Stimulated activated memory B cell treated with anti-CD40 and anti-IgM and Interleukin-4, amounts not matched to agents 10 μg/mL and 1 μg/mL and 100 μg/mL, for 72 hours (primary cell): ENCODE measurements around the gene ITGB1BP2.
"Not testable (repeated sequence)": the region's sequence is repeated elsewhere in the genome, so short reads cannot be mapped to it uniquely, and the experiment has no call there.

ENCODE experiments used
- ATAC-seq: fragments of 150-1000 bp; cut with Tn5 transposase; 2 replicates; pipeline ENCODE4 v1.10.0; 2021
- H3K27ac Mint-ChIP-seq: one replicate; pipeline ENCODE4 v1.8.0; 2022; ENCODE audit warnings: mild to moderate bottlenecking, mixed read lengths
- H3K27me3 Mint-ChIP-seq: one replicate; pipeline ENCODE4 v1.8.0; 2022; ENCODE audit warnings: mixed read lengths
- H3K36me3 Mint-ChIP-seq: one replicate; pipeline ENCODE4 v1.8.0; 2022; ENCODE audit warnings: mixed read lengths
- H3K4me1 Mint-ChIP-seq: one replicate; pipeline ENCODE4 v1.8.0; 2022; ENCODE audit warnings: mixed read lengths
- H3K4me3 Mint-ChIP-seq: one replicate; pipeline ENCODE4 v1.8.0; 2022; ENCODE audit warnings: mild to moderate bottlenecking, moderate library complexity, mixed read lengths
- H3K9me3 Mint-ChIP-seq: one replicate; pipeline ENCODE4 v1.8.0; 2022; ENCODE audit warnings: mixed read lengths

ITGB1BP2 gene

DNA sequence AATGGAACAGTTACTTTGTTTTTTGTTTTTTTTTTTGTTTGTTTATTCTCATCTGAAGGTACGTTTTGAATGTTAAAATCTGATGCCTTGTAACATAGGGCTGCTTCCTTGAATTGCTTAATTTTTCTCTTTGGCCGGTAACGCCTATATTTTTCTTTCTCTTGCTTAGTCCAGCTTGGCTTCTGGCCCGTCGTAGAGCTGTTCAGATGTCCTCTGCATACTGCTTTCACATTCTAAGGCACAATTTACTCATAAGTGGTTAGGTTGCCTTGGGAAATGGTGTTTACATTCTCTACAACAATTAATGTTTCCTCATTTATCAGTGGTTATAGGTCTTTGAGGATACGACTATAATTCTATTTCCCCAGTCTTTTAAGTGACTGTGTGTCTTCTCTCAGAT lies 10.2 kb upstream of the ITGB1BP2 start:
- Mint-ChIP-seq H3K9me3 (no peaks in the 10 kb centered on the region), H3K4me3 (no peak overlapping the region), H3K27me3 (no peaks in the 10 kb centered on the region), H3K4me1 (peaks cover 7% of the 10 kb centered on the region), H3K36me3 (peaks cover 12% of the 10 kb centered on the region), H3K27ac (no peak overlapping the region)
- no peak for ATAC-seq

DNA sequence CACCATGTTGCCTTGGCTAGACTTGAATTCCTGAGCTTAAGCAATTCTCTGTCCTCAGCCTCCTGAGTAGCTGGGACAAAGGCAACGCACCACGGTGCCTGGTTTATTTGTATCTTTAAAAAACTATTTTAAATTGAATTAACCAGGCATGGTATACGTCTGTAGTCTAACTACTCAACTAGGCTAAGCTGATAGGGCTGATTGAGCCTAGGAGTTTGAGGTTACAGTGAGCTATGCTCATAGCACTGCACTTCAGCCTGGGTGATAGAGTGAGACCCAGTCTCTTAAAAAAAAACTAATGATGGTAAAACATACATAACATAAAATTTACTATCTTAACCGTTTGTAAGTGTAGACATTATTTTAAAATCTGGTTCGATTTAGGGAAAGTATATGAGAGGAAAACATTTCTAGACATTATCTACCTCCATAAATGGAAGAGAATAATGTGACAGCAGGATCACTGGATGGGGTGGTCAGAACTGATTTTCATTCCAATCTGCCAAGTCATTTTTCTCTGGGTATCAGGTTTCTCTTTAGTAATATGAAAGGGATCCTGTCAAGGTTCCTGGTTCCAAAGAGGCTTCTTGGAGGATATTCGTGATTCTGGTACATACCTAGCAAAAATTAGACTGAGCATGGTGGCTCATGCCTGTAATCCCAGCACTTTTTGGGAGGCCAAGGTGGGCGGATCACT lies 8.7 kb upstream of the ITGB1BP2 start:
- H3K27ac Mint-ChIP-seq = no peak overlapping the region
- no peak overlapping the region for H3K4me3 Mint-ChIP-seq
- no peak for ATAC-seq
- no peaks in the 10 kb centered on the region for H3K9me3 Mint-ChIP-seq
- H3K27me3 Mint-ChIP-seq = no peaks in the 10 kb centered on the region
- H3K36me3 Mint-ChIP-seq = peaks cover 25% of the 10 kb centered on the region
- peaks cover 7% of the 10 kb centered on the region for H3K4me1 Mint-ChIP-seq

DNA sequence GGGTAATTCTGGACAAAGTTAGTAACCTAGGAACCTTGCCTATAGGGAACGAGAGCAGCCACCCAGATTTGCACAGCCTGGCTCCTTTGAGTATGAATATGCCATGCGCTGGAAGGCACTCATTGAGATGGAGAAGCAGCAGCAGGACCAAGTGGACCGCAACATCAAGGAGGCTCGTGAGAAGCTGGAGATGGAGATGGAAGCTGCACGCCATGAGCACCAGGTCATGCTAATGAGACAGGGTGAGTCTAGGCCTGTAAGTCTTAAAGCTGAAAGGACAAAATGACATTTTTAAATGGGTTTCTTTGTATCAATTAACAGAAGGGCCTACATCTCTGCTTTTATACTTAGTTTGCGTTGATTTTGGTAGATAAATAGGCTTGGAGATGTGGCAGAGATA lies 4.7 kb upstream of the ITGB1BP2 start:
- ATAC-seq = no peak
- H3K27ac Mint-ChIP-seq = no peak overlapping the region
- no peaks in the 10 kb centered on the region for H3K9me3 Mint-ChIP-seq
- peaks cover 40% of the 10 kb centered on the region for H3K36me3 Mint-ChIP-seq
- H3K27me3 Mint-ChIP-seq = no peaks in the 10 kb centered on the region
- no peak overlapping the region for H3K4me3 Mint-ChIP-seq
- H3K4me1 Mint-ChIP-seq = no peaks in the 10 kb centered on the region

DNA sequence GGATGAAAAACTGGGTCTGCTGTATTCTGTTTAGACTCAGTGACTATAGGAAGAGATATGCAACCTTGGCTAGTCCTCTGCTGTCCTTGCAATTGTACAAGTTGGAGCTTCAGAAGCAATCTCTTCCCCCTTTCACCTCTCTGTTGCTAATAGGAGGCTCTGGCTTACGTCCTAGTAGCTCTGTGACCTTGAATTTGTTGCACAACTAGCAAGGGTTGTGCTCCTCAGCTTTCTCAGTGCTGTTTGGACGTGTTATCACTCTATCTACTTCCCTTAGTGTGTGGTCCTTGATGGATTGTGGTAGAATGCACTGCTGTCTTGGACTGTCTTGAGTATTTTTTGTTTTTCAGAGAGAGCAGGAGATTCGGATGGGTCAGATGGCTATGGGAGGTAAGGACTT lies 3.4 kb upstream of the ITGB1BP2 start:
- H3K4me1 Mint-ChIP-seq = peaks cover 7% of the 10 kb centered on the region
- H3K27me3 Mint-ChIP-seq = no peaks in the 10 kb centered on the region
- H3K27ac Mint-ChIP-seq = no peak overlapping the region
- H3K4me3 Mint-ChIP-seq = no peak overlapping the region
- H3K9me3 Mint-ChIP-seq = no peaks in the 10 kb centered on the region
- peaks cover 40% of the 10 kb centered on the region for H3K36me3 Mint-ChIP-seq
- no peak for ATAC-seq

- not testable (repeated sequence) for H3K9me3 Mint-ChIP-seq, ATAC-seq, H3K27ac Mint-ChIP-seq, H3K27me3 Mint-ChIP-seq, H3K4me3 Mint-ChIP-seq, H3K4me1 Mint-ChIP-seq
- H3K36me3 Mint-ChIP-seq = peaks cover 47% of the 10 kb centered on the region
Measured at GRCh38 chrX:71300064-71300463, 1.5 kb upstream of the ITGB1BP2 start.

DNA sequence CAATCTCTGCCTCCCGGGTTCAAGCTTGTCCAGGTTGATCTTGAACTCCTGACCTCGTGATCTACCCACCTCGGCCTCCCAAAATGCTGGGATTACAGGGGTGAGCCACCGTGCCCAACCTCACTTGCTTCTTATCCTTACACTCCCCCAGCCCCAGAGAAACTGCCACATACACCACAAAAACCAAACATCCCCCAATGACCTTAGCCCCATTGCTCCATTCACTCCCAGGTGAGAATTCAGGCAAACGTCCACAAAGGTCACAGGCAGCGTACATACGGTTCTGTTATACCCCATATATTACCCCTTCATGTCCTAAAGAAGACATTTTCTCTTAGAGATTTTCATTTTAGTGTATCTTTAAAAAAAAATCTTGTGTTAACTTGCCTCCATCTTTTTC lies 1.1 kb upstream of the ITGB1BP2 start:
- H3K27ac Mint-ChIP-seq, H3K27me3 Mint-ChIP-seq, H3K9me3 Mint-ChIP-seq, H3K4me1 Mint-ChIP-seq, ATAC-seq, H3K4me3 Mint-ChIP-seq: not testable (repeated sequence)
- H3K36me3 Mint-ChIP-seq = peaks cover 48% of the 10 kb centered on the region

- no peaks in the 10 kb centered on the region for H3K9me3 Mint-ChIP-seq
- no peak for ATAC-seq
- no peak overlapping the region for H3K27ac Mint-ChIP-seq
Measured at GRCh38 chrX:71302461-71303213, 1.1 kb downstream of the ITGB1BP2 start.

GRCh38 chrX:71304561-71304960 lies 3.0 kb downstream of the ITGB1BP2 start:
- Mint-ChIP-seq H3K36me3 (peaks cover 26% of the 10 kb centered on the region), H3K27me3 (no peaks in the 10 kb centered on the region)
- ATAC-seq = no peak

More at GRCh38 chrX:71302461-71303213, 1.1 kb downstream of the ITGB1BP2 start:
- Mint-ChIP-seq H3K4me1 (peaks cover 7% of the 10 kb centered on the region), H3K27me3 (no peaks in the 10 kb centered on the region), H3K4me3 (no peak overlapping the region), H3K36me3 (peaks cover 37% of the 10 kb centered on the region)

DNA sequence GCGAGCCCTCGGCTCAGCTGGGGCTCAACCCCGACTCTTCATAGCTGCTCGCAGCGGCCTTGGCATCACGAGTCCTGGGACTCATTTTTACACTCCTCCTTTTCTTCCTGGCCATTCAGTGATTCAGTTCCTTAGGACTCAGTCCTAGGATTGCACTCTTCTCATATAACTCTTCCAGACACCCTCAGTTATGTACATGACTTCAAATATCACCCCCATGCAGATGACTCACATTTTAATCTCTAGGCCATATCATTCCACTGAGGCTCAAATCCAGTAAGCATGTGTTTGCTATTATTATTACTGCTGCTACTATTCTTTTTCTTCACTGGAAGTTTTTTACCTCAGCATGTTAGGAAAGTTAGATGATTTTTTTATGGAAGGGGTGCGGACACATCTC lies 14.4 kb downstream of the ITGB1BP2 start:
- Mint-ChIP-seq H3K9me3 (no peaks in the 10 kb centered on the region), H3K36me3 (peaks cover 17% of the 10 kb centered on the region), H3K27ac (no peak overlapping the region)

More at GRCh38 chrX:71304561-71304960, 3.0 kb downstream of the ITGB1BP2 start:
- H3K4me1 Mint-ChIP-seq = peaks cover 7% of the 10 kb centered on the region
- H3K9me3 Mint-ChIP-seq = no peaks in the 10 kb centered on the region
- no peak overlapping the region for H3K4me3 Mint-ChIP-seq
- H3K27ac Mint-ChIP-seq = no peak overlapping the region

GRCh38 chrX:71316959-71317358 lies 15.4 kb downstream of the ITGB1BP2 start:
- H3K27me3 Mint-ChIP-seq, H3K4me1 Mint-ChIP-seq: not testable (repeated sequence)

More for the DNA sequence above, 14.4 kb downstream of the ITGB1BP2 start:
- no peak for ATAC-seq
- H3K27me3 Mint-ChIP-seq = no peaks in the 10 kb centered on the region
- H3K4me1 Mint-ChIP-seq = peaks cover 7% of the 10 kb centered on the region
- no peak overlapping the region for H3K4me3 Mint-ChIP-seq

GRCh38 chrX:71320126-71320525 lies 18.6 kb downstream of the ITGB1BP2 start:
- no peak for ATAC-seq
- no peaks in the 10 kb centered on the region for H3K9me3 Mint-ChIP-seq
- no peak overlapping the region for H3K27ac Mint-ChIP-seq
- H3K36me3 Mint-ChIP-seq = peaks cover 9% of the 10 kb centered on the region
- H3K27me3 Mint-ChIP-seq = no peaks in the 10 kb centered on the region
- H3K4me1 Mint-ChIP-seq = peaks cover 3% of the 10 kb centered on the region
- no peak overlapping the region for H3K4me3 Mint-ChIP-seq

More at GRCh38 chrX:71316959-71317358, 15.4 kb downstream of the ITGB1BP2 start:
- not testable (repeated sequence) for H3K27ac Mint-ChIP-seq, ATAC-seq, H3K9me3 Mint-ChIP-seq, H3K4me3 Mint-ChIP-seq
- peaks cover 13% of the 10 kb centered on the region for H3K36me3 Mint-ChIP-seq

GRCh38 chrX:71321731-71322130 lies 20.2 kb downstream of the ITGB1BP2 start:
- Mint-ChIP-seq H3K27ac (no peak overlapping the region), H3K27me3 (no peaks in the 10 kb centered on the region), H3K4me1 (no peaks in the 10 kb centered on the region), H3K4me3 (no peak overlapping the region), H3K36me3 (peaks cover 9% of the 10 kb centered on the region), H3K9me3 (no peaks in the 10 kb centered on the region)
- ATAC-seq = no peak

DNA sequence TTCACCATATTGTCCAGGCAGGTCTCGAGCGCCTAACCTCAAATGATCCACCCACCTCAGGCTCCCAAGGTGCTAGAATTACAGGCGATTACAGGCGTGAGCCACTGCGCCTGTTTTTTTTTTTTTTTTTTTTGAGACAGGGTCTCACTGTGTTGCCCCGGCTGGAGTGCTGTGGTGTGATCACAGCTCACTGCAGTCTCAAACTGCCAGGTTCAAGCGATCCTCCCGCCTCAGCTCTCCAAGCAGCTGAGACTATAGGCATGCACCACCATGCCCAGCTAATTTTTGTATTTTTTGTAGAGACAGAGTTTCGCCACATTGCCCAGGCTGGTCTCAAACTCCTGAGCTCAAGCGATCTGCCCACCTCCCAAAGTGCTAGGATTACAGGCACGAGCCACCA lies 22.9 kb downstream of the ITGB1BP2 start:
- H3K36me3 Mint-ChIP-seq = peaks cover 17% of the 10 kb centered on the region
- H3K27me3 Mint-ChIP-seq, H3K27ac Mint-ChIP-seq: not testable (repeated sequence)

DNA sequence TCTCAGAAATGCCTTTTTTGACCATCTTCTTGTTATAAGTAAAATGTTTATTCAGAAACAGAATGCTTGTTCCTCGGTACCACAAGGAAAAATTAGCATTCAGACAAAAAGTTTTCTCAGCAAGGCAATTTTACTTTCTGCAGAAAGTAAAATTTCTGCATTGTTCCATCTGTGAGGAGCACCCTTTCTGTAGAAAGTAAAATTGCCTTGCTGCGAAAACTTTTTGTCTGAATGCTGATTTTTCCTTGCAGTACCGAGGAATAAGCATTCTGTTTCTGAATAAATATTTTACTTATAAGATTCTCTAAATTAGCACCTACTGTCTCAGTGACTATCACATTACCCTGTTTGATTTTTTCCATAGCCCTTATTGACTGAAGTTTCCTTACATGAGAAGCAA lies 24.8 kb downstream of the ITGB1BP2 start:
- H3K27ac Mint-ChIP-seq = no peak overlapping the region
- H3K4me1 Mint-ChIP-seq = no peaks in the 10 kb centered on the region
- no peak overlapping the region for H3K4me3 Mint-ChIP-seq
- no peaks in the 10 kb centered on the region for H3K27me3 Mint-ChIP-seq
- ATAC-seq = no peak
- peaks cover 3% of the 10 kb centered on the region for H3K9me3 Mint-ChIP-seq
- H3K36me3 Mint-ChIP-seq = peaks cover 17% of the 10 kb centered on the region

More for the DNA sequence above, 22.9 kb downstream of the ITGB1BP2 start:
- not testable (repeated sequence) for H3K9me3 Mint-ChIP-seq, H3K4me1 Mint-ChIP-seq, H3K4me3 Mint-ChIP-seq, ATAC-seq

- not testable (repeated sequence) for ATAC-seq, H3K36me3 Mint-ChIP-seq, H3K9me3 Mint-ChIP-seq, H3K4me3 Mint-ChIP-seq, H3K27me3 Mint-ChIP-seq, H3K4me1 Mint-ChIP-seq, H3K27ac Mint-ChIP-seq
Measured at GRCh38 chrX:71349151-71349665, 47.7 kb downstream of the ITGB1BP2 start.

DNA sequence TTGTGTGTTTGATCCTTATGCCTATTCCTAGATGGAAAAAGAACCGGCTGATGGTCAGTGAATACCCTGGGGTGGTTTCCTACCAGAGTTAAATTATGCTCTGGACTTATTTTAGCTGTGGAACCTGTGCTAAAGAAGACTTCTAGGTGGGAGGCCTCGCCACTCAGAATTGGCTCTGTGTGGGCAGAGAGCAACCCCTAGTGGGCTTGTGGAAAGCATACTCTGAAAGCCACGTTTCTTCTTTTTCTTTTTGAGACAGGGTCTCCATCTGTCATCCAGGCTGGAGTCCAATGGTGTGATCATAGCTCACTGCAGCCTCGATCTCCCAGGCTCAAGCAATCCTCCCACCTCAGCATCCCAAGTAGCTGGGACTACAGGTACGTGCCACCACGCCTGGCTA lies 48.3 kb downstream of the ITGB1BP2 start:
- not testable (repeated sequence) for H3K27ac Mint-ChIP-seq, H3K4me1 Mint-ChIP-seq, ATAC-seq, H3K27me3 Mint-ChIP-seq, H3K36me3 Mint-ChIP-seq, H3K4me3 Mint-ChIP-seq, H3K9me3 Mint-ChIP-seq
